ENCODE data around the gene HS1BP3.

Gene HS1BP3

GRCh38 chr2:20618886-20619521, 31.9 kb downstream of the HS1BP3 start:
- Histone ChIP-seq H3K27me3 (ENCODE audit: low read depth, low read length) (no peaks in the 10 kb centered on the region), H3K27ac (ENCODE audit: low read length) (peak overlapping the region; percentile 96), H3K4me1 (ENCODE audit: control insufficient read depth in 1 of 2, insufficient read depth in 2 of 2, low read length in 2 of 2) (peaks cover 53 to 64% of the 10 kb centered on the region in 2 donors), H3K9me3 (ENCODE audit: control insufficient read depth in 1 of 2, low read length in 2 of 2) (no peaks in the 10 kb centered on the region), H3K36me3 (ENCODE audit: control insufficient read depth in 1 of 2, insufficient read depth in 2 of 2, low read length in 2 of 2) (peaks cover 29 to 31% of the 10 kb centered on the region in 2 donors), H3K4me3 (ENCODE audit: low read depth in 1 of 2, low read length in 2 of 2) (peak overlapping the region in 1 of 2 donors; percentile 43)

GRCh38 chr2:20618468-20618885, 32.4 kb downstream of the HS1BP3 start:
- no peaks in the 10 kb centered on the region for H3K9me3 ChIP-seq (ENCODE audit: control insufficient read depth in 1 of 2, low read length in 2 of 2)
- H3K27me3 ChIP-seq (ENCODE audit: low read depth, low read length) = no peaks in the 10 kb centered on the region
- peak overlapping the region in 1 of 2 donors; percentile 43 for H3K4me3 ChIP-seq (ENCODE audit: low read depth in 1 of 2, low read length in 2 of 2)
- peak overlapping the region; percentile 96 for H3K27ac ChIP-seq (ENCODE audit: low read length)
- peaks cover 26 to 29% of the 10 kb centered on the region in 2 donors for H3K36me3 ChIP-seq (ENCODE audit: control insufficient read depth in 1 of 2, insufficient read depth in 2 of 2, low read length in 2 of 2)
- H3K4me1 ChIP-seq (ENCODE audit: control insufficient read depth in 1 of 2, insufficient read depth in 2 of 2, low read length in 2 of 2) = peaks cover 54 to 69% of the 10 kb centered on the region in 2 donors

GRCh38 chr2:20617892-20618467, 32.9 kb downstream of the HS1BP3 start:
- H3K4me3 ChIP-seq (ENCODE audit: low read depth in 1 of 2, low read length in 2 of 2) = peak overlapping the region in 1 of 2 donors; percentile 43
- H3K4me1 ChIP-seq (ENCODE audit: control insufficient read depth in 1 of 2, insufficient read depth in 2 of 2, low read length in 2 of 2) = peaks cover 54 to 74% of the 10 kb centered on the region in 2 donors
- no peaks in the 10 kb centered on the region for H3K9me3 ChIP-seq (ENCODE audit: control insufficient read depth in 1 of 2, low read length in 2 of 2)
- H3K36me3 ChIP-seq (ENCODE audit: control insufficient read depth in 1 of 2, insufficient read depth in 2 of 2, low read length in 2 of 2) = peaks cover 22 to 25% of the 10 kb centered on the region in 2 donors
- H3K27ac ChIP-seq (ENCODE audit: low read length) = peak overlapping the region; percentile 96
- no peaks in the 10 kb centered on the region for H3K27me3 ChIP-seq (ENCODE audit: low read depth, low read length)

GRCh38 chr2:20617081-20617575, 33.8 kb downstream of the HS1BP3 start:
- Histone ChIP-seq H3K4me1 (ENCODE audit: control insufficient read depth in 1 of 2, insufficient read depth in 2 of 2, low read length in 2 of 2) (peaks cover 54 to 83% of the 10 kb centered on the region in 2 donors), H3K27ac (ENCODE audit: low read length) (peak overlapping the region; percentile 96), H3K36me3 (ENCODE audit: control insufficient read depth in 1 of 2, insufficient read depth in 2 of 2, low read length in 2 of 2) (peaks cover 13 to 17% of the 10 kb centered on the region in 2 donors), H3K27me3 (ENCODE audit: low read depth, low read length) (no peaks in the 10 kb centered on the region), H3K4me3 (ENCODE audit: low read depth in 1 of 2, low read length in 2 of 2) (peak overlapping the region in 1 of 2 donors; percentile 43), H3K9me3 (ENCODE audit: control insufficient read depth in 1 of 2, low read length in 2 of 2) (no peaks in the 10 kb centered on the region)

GRCh38 chr2:20616341-20616871, 34.5 kb downstream of the HS1BP3 start:
- no peak overlapping the region for H3K4me3 ChIP-seq (ENCODE audit: low read depth in 1 of 2, low read length in 2 of 2)
- H3K4me1 ChIP-seq (ENCODE audit: control insufficient read depth in 1 of 2, insufficient read depth in 2 of 2, low read length in 2 of 2) = peaks cover 60 to 90% of the 10 kb centered on the region in 2 donors
- peaks cover 6 to 15% of the 10 kb centered on the region in 2 donors for H3K36me3 ChIP-seq (ENCODE audit: control insufficient read depth in 1 of 2, insufficient read depth in 2 of 2, low read length in 2 of 2)
- no peaks in the 10 kb centered on the region for H3K9me3 ChIP-seq (ENCODE audit: control insufficient read depth in 1 of 2, low read length in 2 of 2)
- no peaks in the 10 kb centered on the region for H3K27me3 ChIP-seq (ENCODE audit: low read depth, low read length)
- H3K27ac ChIP-seq (ENCODE audit: low read length) = peak overlapping the region; percentile 96

GRCh38 chr2:20615466-20616241, 35.2 kb downstream of the HS1BP3 start:
- Histone ChIP-seq H3K27me3 (ENCODE audit: low read depth, low read length) (no peaks in the 10 kb centered on the region), H3K4me1 (ENCODE audit: control insufficient read depth in 1 of 2, insufficient read depth in 2 of 2, low read length in 2 of 2) (peaks cover 67 to 93% of the 10 kb centered on the region in 2 donors), H3K9me3 (ENCODE audit: control insufficient read depth in 1 of 2, low read length in 2 of 2) (no peaks in the 10 kb centered on the region), H3K4me3 (ENCODE audit: low read depth in 1 of 2, low read length in 2 of 2) (no peak overlapping the region), H3K27ac (ENCODE audit: low read length) (peak overlapping the region; percentile 96), H3K36me3 (ENCODE audit: control insufficient read depth in 1 of 2, insufficient read depth in 2 of 2, low read length in 2 of 2) (peaks cover 0 to 8% of the 10 kb centered on the region in 2 donors)

- Histone ChIP-seq H3K27me3 (ENCODE audit: low read depth, low read length) (no peaks in the 10 kb centered on the region), H3K4me1 (ENCODE audit: control insufficient read depth in 1 of 2, insufficient read depth in 2 of 2, low read length in 2 of 2) (peaks cover 68 to 93% of the 10 kb centered on the region in 2 donors), H3K27ac (ENCODE audit: low read length) (peak overlapping the region; percentile 96), H3K36me3 (ENCODE audit: control insufficient read depth in 1 of 2, insufficient read depth in 2 of 2, low read length in 2 of 2) (peaks cover 0 to 2% of the 10 kb centered on the region in 2 donors), H3K4me3 (ENCODE audit: low read depth in 1 of 2, low read length in 2 of 2) (no peak overlapping the region), H3K9me3 (ENCODE audit: control insufficient read depth in 1 of 2, low read length in 2 of 2) (no peaks in the 10 kb centered on the region)
Measured at GRCh38 chr2:20615068-20615465, 35.8 kb downstream of the HS1BP3 start.

- Histone ChIP-seq H3K4me1 (ENCODE audit: control insufficient read depth in 1 of 2, insufficient read depth in 2 of 2, low read length in 2 of 2) (peaks cover 65 to 96% of the 10 kb centered on the region in 2 donors), H3K27me3 (ENCODE audit: low read depth, low read length) (no peaks in the 10 kb centered on the region), H3K36me3 (ENCODE audit: control insufficient read depth in 1 of 2, insufficient read depth in 2 of 2, low read length in 2 of 2) (no peaks in the 10 kb centered on the region), H3K9me3 (ENCODE audit: control insufficient read depth in 1 of 2, low read length in 2 of 2) (no peaks in the 10 kb centered on the region), H3K27ac (ENCODE audit: low read length) (peak overlapping the region; percentile 96), H3K4me3 (ENCODE audit: low read depth in 1 of 2, low read length in 2 of 2) (no peak overlapping the region)
Measured at GRCh38 chr2:20614201-20615067, 36.5 kb downstream of the HS1BP3 start.

- no peaks in the 10 kb centered on the region for H3K36me3 ChIP-seq (ENCODE audit: control insufficient read depth in 1 of 2, insufficient read depth in 2 of 2, low read length in 2 of 2)
- H3K4me1 ChIP-seq (ENCODE audit: control insufficient read depth in 1 of 2, insufficient read depth in 2 of 2, low read length in 2 of 2) = peaks cover 58 to 93% of the 10 kb centered on the region in 2 donors
- H3K27ac ChIP-seq (ENCODE audit: low read length) = no peak overlapping the region
Measured at GRCh38 chr2:20612925-20613916, 37.7 kb downstream of the HS1BP3 start.

More at GRCh38 chr2:20612925-20613916, 37.7 kb downstream of the HS1BP3 start:
- H3K4me3 ChIP-seq (ENCODE audit: low read depth in 1 of 2, low read length in 2 of 2) = no peak overlapping the region
- H3K27me3 ChIP-seq (ENCODE audit: low read depth, low read length) = no peaks in the 10 kb centered on the region
- H3K9me3 ChIP-seq (ENCODE audit: control insufficient read depth in 1 of 2, low read length in 2 of 2) = no peaks in the 10 kb centered on the region

Data from muscle layer of duodenum (tissue), 2 donors.